ENCODE results near the gene CHIC2. TPM values are rescaled to one million over a fixed set of nuclear protein-coding genes. Genes with fewer than 3 reads are reported as not detected.

CHIC2 gene
- total RNA-seq, 1 experiment from 2014 or later, result 11.0 TPM

GRCh38 chr4:54064317-54065111, at the start of gene CHIC2 (continued):
- TF ChIP-seq ZNF317 (CRISPR knock-in tag; IDR thresholded peaks at IDR 0.05; ENCODE audit: borderline replicate concordance, low read depth) (no peak), ATF2 (CRISPR knock-in tag; IDR thresholded peaks at IDR 0.05; ENCODE audit: borderline replicate concordance, low read depth) (no peak), TP53 (CRISPR knock-in tag; IDR thresholded peaks at IDR 0.05) (no peak), ZNF671 (CRISPR knock-in tag; IDR thresholded peaks at IDR 0.05) (no peak), RORB (CRISPR knock-in tag; IDR thresholded peaks at IDR 0.05) (no peak), PRRX2 (CRISPR knock-in tag; IDR thresholded peaks at IDR 0.05) (no peak), ESRRA (CRISPR knock-in tag; IDR thresholded peaks at IDR 0.05; ENCODE audit: borderline replicate concordance) (no peak), MLX (CRISPR knock-in tag; IDR thresholded peaks at IDR 0.05) (no peak), USF2 (CRISPR knock-in tag; IDR thresholded peaks at IDR 0.05) (peak; percentile 75), ZBTB43 (CRISPR knock-in tag; IDR thresholded peaks at IDR 0.05) (no peak), MAX (CRISPR knock-in tag; IDR thresholded peaks at IDR 0.05) (peak; percentile 13; the same call in 1 of the 2 replicates), GTF2I (CRISPR knock-in tag; conservative IDR thresholded peaks at IDR 0.05) (no peak), ZNF423 (CRISPR knock-in tag; IDR thresholded peaks at IDR 0.05) (no peak), ATF6 (CRISPR knock-in tag; IDR thresholded peaks at IDR 0.05) (no peak), TEAD4 (CRISPR knock-in tag; IDR thresholded peaks at IDR 0.05) (no peak), ZMAT4 (CRISPR knock-in tag; IDR thresholded peaks at IDR 0.05) (no peak), ZNF396 (CRISPR knock-in tag; IDR thresholded peaks at IDR 0.05; ENCODE audit: borderline replicate concordance) (no peak), ZNF232 (CRISPR knock-in tag; IDR thresholded peaks at IDR 0.05) (no peak), ETV6 (CRISPR knock-in tag; IDR thresholded peaks at IDR 0.05) (0 out of 2 replicates have a peak, but pooled peaks have one; percentile 32), SP1 (CRISPR knock-in tag; conservative IDR thresholded peaks at IDR 0.05) (peak; percentile 44; the same call in 1 of the 2 replicates), MYBL2 (CRISPR knock-in tag; IDR thresholded peaks at IDR 0.05) (no peak; the same call in 1 of the 2 replicates), FOXP4 (CRISPR knock-in tag; IDR thresholded peaks at IDR 0.05) (0 out of 2 replicates have a peak, but pooled peaks have one; percentile 50), E2F5 (CRISPR knock-in tag; IDR thresholded peaks at IDR 0.05) (no peak), EMX1 (CRISPR knock-in tag; IDR thresholded peaks at IDR 0.05) (no peak), RELA (CRISPR knock-in tag; IDR thresholded peaks at IDR 0.05; ENCODE audit: borderline replicate concordance) (no peak), E2F1 (CRISPR knock-in tag; IDR thresholded peaks at IDR 0.05) (no peak), NFE2L1 (CRISPR knock-in tag; IDR thresholded peaks at IDR 0.05) (no peak)

All from WTC11 (cell line).